Loucy (cell line): ENCODE measurements around the gene ZNF692.

Experiments
- H2AFZ ChIP-seq: fragments of 200-600 bp; sonication (generic); 2 replicates; pipeline ENCODE4 v1.6.0; 2016; ENCODE audit warnings: antibody characterized with exemption, mild to moderate bottlenecking, low read length, moderate library complexity
- H3F3A ChIP-seq: fragments of 200-600 bp; 2 replicates; pipeline ENCODE4 v1.6.0; 2016; ENCODE audit warnings: antibody characterized with exemption, low read depth, mild to moderate bottlenecking
- H3K27me3 ChIP-seq: fragments of 200-600 bp; sonication (generic); 2 replicates; pipeline ENCODE4 v1.6.1; 2014; ENCODE audit warnings: low read length, mild to moderate bottlenecking; ENCODE audit not compliant: insufficient read depth, poor library complexity, severe bottlenecking
- H3K36me3 ChIP-seq: fragments of 200-600 bp; sonication (generic); 2 replicates; pipeline ENCODE4 v1.6.1; 2016; ENCODE audit warnings: low read length; ENCODE audit not compliant: insufficient read depth
- H3K4me1 ChIP-seq: fragments of 200-600 bp; sonication (generic); 2 replicates; pipeline ENCODE4 v1.5.1; 2014; ENCODE audit warnings: low read length, mild to moderate bottlenecking; ENCODE audit not compliant: insufficient read depth, poor library complexity, severe bottlenecking
- H3K4me2 ChIP-seq: fragments of 200-600 bp; sonication (generic); 2 replicates; pipeline ENCODE4 v1.6.0; 2014; ENCODE audit warnings: antibody characterized with exemption, low read length, low read depth, mild to moderate bottlenecking; ENCODE audit not compliant: poor library complexity, severe bottlenecking
- H3K4me3 ChIP-seq: fragments of 200-600 bp; sonication (generic); 2 replicates; pipeline ENCODE4 v1.5.1; 2014; ENCODE audit warnings: low read length, mild to moderate bottlenecking, mixed read lengths; ENCODE audit not compliant: poor library complexity, severe bottlenecking
- H3K79me2 ChIP-seq: fragments of 200-600 bp; sonication (generic); 2 replicates; pipeline ENCODE4 v1.6.1; 2014; ENCODE audit warnings: low read length; ENCODE audit not compliant: insufficient read depth
- H3K9ac ChIP-seq: fragments of 200-600 bp; sonication (generic); 2 replicates; pipeline ENCODE4 v1.6.0; 2014; ENCODE audit warnings: mild to moderate bottlenecking, low read depth, low read length, moderate library complexity; ENCODE audit not compliant: poor library complexity, severe bottlenecking
- H3K9me2 ChIP-seq: fragments of 200-600 bp; sonication (generic); replicated peaks from 2 replicates; pipeline ENCODE4 v1.6.1; 2016; ENCODE audit warnings: low read depth, low read length, mixed read lengths
- H3K9me3 ChIP-seq: fragments of 200-600 bp; sonication (generic); 2 replicates; pipeline ENCODE4 v1.6.1; 2014; ENCODE audit warnings: mild to moderate bottlenecking, antibody characterized with exemption, low read length, low read depth; ENCODE audit not compliant: insufficient read depth
- H4K20me1 ChIP-seq: fragments of 200-600 bp; sonication (generic); 2 replicates; pipeline ENCODE4 v1.6.0; 2014; ENCODE audit warnings: antibody characterized with exemption, low read length, mild to moderate bottlenecking; ENCODE audit not compliant: insufficient read depth, poor library complexity, severe bottlenecking
- EZH2phosphoT487 ChIP-seq: fragments of 200-600 bp; IDR thresholded peaks from 2 replicates; pipeline ENCODE4 v1.6.1; 2018; ENCODE audit warnings: antibody characterized with exemption, mild to moderate bottlenecking, moderate library complexity, borderline replicate concordance
- TF ChIP-seq, protein P1 (sequence below): fragments of 200-600 bp; sonication (generic); conservative IDR thresholded peaks from 2 replicates; pipeline ENCODE4 v1.5.1; 2014; ENCODE audit warnings: mild to moderate bottlenecking, antibody characterized with exemption, low read length

The ZNF692 gene

DNA sequence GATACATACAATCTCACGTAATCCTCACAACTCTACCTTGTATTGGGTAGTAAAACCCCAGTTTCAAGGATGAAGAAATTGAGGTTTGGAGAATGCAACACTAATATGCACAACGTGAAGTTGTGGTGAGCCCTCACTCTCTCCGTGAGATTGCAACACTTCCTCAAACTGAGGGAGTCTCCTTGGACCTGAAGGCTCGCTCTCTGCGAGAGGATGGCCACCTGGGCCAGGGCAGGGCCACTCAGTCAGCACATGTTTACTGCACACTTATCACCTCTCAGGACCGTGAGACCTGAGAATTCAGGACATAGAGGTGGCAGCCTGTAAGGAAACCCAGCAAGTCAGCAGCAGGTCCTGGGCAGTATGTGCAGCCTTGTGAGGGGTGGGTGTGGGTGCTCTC is 41.8 kb downstream of the ZNF692 start:
- H3K9ac ChIP-seq: no peak overlapping the region
- H3K36me3 ChIP-seq: peaks cover 29% of the 10 kb centered on the region; the same call in 1 of the 2 replicates
- H4K20me1 ChIP-seq: no peaks in the 10 kb centered on the region
- no peaks in the 10 kb centered on the region for H3F3A ChIP-seq
- no peak overlapping the region for H2AFZ ChIP-seq
- H3K79me2 ChIP-seq: peaks cover 35% of the 10 kb centered on the region
- TF ChIP-seq, protein P1, sequence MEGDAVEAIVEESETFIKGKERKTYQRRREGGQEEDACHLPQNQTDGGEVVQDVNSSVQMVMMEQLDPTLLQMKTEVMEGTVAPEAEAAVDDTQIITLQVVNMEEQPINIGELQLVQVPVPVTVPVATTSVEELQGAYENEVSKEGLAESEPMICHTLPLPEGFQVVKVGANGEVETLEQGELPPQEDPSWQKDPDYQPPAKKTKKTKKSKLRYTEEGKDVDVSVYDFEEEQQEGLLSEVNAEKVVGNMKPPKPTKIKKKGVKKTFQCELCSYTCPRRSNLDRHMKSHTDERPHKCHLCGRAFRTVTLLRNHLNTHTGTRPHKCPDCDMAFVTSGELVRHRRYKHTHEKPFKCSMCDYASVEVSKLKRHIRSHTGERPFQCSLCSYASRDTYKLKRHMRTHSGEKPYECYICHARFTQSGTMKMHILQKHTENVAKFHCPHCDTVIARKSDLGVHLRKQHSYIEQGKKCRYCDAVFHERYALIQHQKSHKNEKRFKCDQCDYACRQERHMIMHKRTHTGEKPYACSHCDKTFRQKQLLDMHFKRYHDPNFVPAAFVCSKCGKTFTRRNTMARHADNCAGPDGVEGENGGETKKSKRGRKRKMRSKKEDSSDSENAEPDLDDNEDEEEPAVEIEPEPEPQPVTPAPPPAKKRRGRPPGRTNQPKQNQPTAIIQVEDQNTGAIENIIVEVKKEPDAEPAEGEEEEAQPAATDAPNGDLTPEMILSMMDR: no peak
- no peak for TF ChIP-seq EZH2phosphoT487
- no peaks in the 10 kb centered on the region for H3K9me2 ChIP-seq
- no peak overlapping the region for H3K4me2 ChIP-seq
- H3K4me1 ChIP-seq: peaks cover 45% of the 10 kb centered on the region
- no peak overlapping the region for H3K4me3 ChIP-seq
- no peaks in the 10 kb centered on the region for H3K27me3 ChIP-seq
- no peaks in the 10 kb centered on the region for H3K9me3 ChIP-seq

DNA sequence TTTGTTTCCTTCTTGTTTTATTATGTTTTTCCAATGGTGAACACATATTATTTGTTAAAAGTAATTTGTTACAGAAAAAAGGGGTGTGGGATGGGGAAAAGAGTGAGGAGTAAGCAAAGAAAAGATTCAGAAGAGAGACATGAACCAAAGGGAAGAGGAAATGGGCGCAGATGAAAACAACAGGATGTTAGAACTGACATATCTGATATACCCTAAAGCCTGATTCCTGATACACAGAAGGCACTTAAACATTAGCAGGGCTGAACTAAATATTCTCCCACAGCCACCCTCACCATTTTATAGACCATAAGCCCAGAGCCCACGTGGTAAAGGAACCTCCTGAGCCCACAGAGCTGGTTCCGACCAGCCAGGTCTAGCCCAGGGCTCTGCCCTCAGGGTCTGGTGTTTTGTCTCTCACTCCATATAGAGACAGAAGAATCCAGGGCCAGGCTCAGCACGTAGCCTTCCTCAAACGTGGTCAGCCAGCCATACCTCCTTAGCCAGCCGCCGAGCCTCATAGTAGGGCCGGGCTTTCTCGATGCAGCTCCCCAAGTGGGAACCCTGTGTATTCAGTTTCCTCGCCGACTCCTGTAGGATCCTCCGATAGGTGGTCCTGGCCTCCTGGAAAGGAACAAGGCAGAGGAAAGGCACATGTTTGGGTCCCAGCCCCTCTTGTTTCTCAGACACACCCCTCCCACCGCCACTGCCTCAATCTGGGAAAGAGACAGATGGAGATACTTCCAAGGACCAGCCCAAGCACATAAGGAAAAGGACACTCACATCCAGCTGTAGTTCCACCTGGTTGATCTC is 42.6 kb downstream of the ZNF692 start:
- no peaks in the 10 kb centered on the region for H3K9me2 ChIP-seq
- H3K79me2 ChIP-seq: peaks cover 27% of the 10 kb centered on the region
- peak overlapping the region; percentile 24 for H3K4me2 ChIP-seq
- no peaks in the 10 kb centered on the region for H4K20me1 ChIP-seq
- peaks cover 36% of the 10 kb centered on the region for H3K4me1 ChIP-seq
- H2AFZ ChIP-seq: no peak overlapping the region
- peak overlapping the region; percentile 10 for H3K9ac ChIP-seq
- H3F3A ChIP-seq: no peaks in the 10 kb centered on the region
- no peaks in the 10 kb centered on the region for H3K9me3 ChIP-seq
- no peaks in the 10 kb centered on the region for H3K27me3 ChIP-seq
- no peak overlapping the region for H3K4me3 ChIP-seq
- no peak for TF ChIP-seq EZH2phosphoT487
- TF ChIP-seq, protein P1: no peak
- H3K36me3 ChIP-seq: peaks cover 31% of the 10 kb centered on the region; the same call in 1 of the 2 replicates

DNA sequence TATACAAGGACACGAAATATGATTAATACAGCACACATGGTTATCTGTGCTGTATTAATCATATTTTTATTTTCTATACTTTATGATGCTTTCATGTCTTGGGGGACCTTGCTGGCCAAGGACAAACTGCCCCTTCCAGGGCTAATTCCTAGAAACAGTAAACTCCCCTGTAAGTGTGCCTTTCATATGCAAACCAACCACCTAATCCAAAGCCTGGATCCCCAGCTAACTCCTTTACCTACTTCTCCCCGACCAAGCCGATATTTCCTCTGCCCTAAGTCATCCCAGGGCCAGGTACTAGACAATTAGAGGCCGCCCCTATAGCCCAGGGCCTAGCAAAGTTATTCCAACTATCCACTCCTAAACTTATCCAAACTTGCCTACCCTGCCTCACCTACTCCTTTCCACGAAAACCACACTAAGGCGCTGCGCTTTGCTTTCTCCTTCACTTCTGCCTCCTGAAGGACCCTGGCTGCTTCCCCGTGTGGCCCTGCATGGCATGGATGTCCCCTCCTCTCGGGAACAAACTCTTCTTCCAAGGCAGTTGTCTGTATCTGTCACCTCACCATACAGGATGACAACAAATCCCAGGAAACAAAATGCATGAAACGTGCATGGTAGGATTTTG is 43.4 kb downstream of the ZNF692 start:
- no peaks in the 10 kb centered on the region for H3K9me2 ChIP-seq
- peaks cover 29% of the 10 kb centered on the region for H3K4me1 ChIP-seq
- peaks cover 35% of the 10 kb centered on the region; the same call in 1 of the 2 replicates for H3K36me3 ChIP-seq
- no peak overlapping the region for H3K4me2 ChIP-seq
- H3K79me2 ChIP-seq: peaks cover 20% of the 10 kb centered on the region
- H3K9me3 ChIP-seq: no peaks in the 10 kb centered on the region
- no peaks in the 10 kb centered on the region for H3K27me3 ChIP-seq
- H3K4me3 ChIP-seq: no peak overlapping the region
- H4K20me1 ChIP-seq: no peaks in the 10 kb centered on the region
- H2AFZ ChIP-seq: no peak overlapping the region
- TF ChIP-seq EZH2phosphoT487: no peak
- TF ChIP-seq, protein P1: no peak
- H3K9ac ChIP-seq: no peak overlapping the region
- no peaks in the 10 kb centered on the region for H3F3A ChIP-seq
